GM12892 (cell line): ENCODE data around the gene DYRK2.

Experiments used
- POLR2A ChIP-seq: IDR thresholded peaks from 2 replicates; pipeline ENCODE4 v1.6.1; 2011; ENCODE audit warnings: low read depth, low read length, control low read depth
- POLR2AphosphoS5 ChIP-seq: IDR thresholded peaks from 2 replicates; pipeline ENCODE4 v1.6.1; 2011; ENCODE audit warnings: low read depth, low read length, control low read depth
- TAF1 ChIP-seq: IDR thresholded peaks from 2 replicates; pipeline ENCODE4 v1.6.1; 2011; ENCODE audit warnings: low read depth, mild to moderate bottlenecking, control low read depth, low read length, borderline replicate concordance

GRCh38 chr12:67637718-67638117 lies 10.8 kb upstream of the DYRK2 start:
- no peak for TF ChIP-seq POLR2A
- no peak for TF ChIP-seq POLR2AphosphoS5
- TF ChIP-seq TAF1 = no peak
